H9 (cell line): ENCODE data around the gene TCERG1L. TPM values are rescaled to one million over a fixed set of nuclear protein-coding genes. Genes with fewer than 3 reads are reported as not detected.

Source experiments
- DNase-seq: peaks from one replicate; pipeline ENCODE4 v3.0.0-alpha.2; 2017
- H2AFZ ChIP-seq: one replicate; pipeline ENCODE4 v1.6.1; 2013; ENCODE audit warnings: mild to moderate bottlenecking, low read length, control low read depth, moderate library complexity
- H2AK5ac ChIP-seq: 2 replicates; pipeline ENCODE4 v1.6.1; 2013; ENCODE audit warnings: low read length, control low read depth, mixed read lengths; ENCODE audit not compliant: insufficient read length
- H2BK120ac ChIP-seq: one replicate; pipeline ENCODE4 v1.6.1; 2013; ENCODE audit warnings: low read depth, mild to moderate bottlenecking, low read length, control low read depth, inconsistent platforms; ENCODE audit not compliant: poor library complexity, severe bottlenecking
- H2BK12ac ChIP-seq: 2 replicates; pipeline ENCODE4 v1.6.1; 2013; ENCODE audit warnings: low read length, control low read depth, mixed read lengths, low read depth; ENCODE audit not compliant: insufficient read length
- H2BK15ac ChIP-seq: 2 replicates; pipeline ENCODE4 v1.6.1; 2013; ENCODE audit warnings: low read depth, low read length, control low read depth
- H2BK20ac ChIP-seq: one replicate; pipeline ENCODE4 v1.6.1; 2013; ENCODE audit warnings: low read depth, mild to moderate bottlenecking, low read length, control low read depth, inconsistent platforms; ENCODE audit not compliant: poor library complexity, severe bottlenecking
- H2BK5ac ChIP-seq: 2 replicates; pipeline ENCODE4 v1.6.1; 2013; ENCODE audit warnings: low read length, control low read depth, mixed read lengths; ENCODE audit not compliant: insufficient read length
- H3K14ac ChIP-seq: 2 replicates; pipeline ENCODE4 v1.6.1; 2013; ENCODE audit warnings: low read length, control low read depth; ENCODE audit not compliant: insufficient read depth
- H3K18ac ChIP-seq: 2 replicates; pipeline ENCODE4 v1.6.1; 2013; ENCODE audit warnings: low read depth, mild to moderate bottlenecking, mixed read lengths, low read length, control low read depth; ENCODE audit not compliant: insufficient read length
- H3K23ac ChIP-seq: 2 replicates; pipeline ENCODE4 v1.6.1; 2013; ENCODE audit warnings: low read length, control low read depth, mixed read lengths, low read depth; ENCODE audit not compliant: insufficient read length
- H3K23me2 ChIP-seq: 2 replicates; pipeline ENCODE4 v1.6.1; 2013; ENCODE audit warnings: low read depth, mild to moderate bottlenecking, mixed read lengths, low read length, control low read depth; ENCODE audit not compliant: insufficient read length, poor library complexity, severe bottlenecking
- H3K27ac ChIP-seq: 2 replicates; pipeline ENCODE4 v1.5.1; 2013; ENCODE audit warnings: low read length, control low read depth, mixed read lengths, low read depth; ENCODE audit not compliant: insufficient read length
- H3K27me3 ChIP-seq: 2 replicates; pipeline ENCODE4 v1.6.1; 2013; ENCODE audit warnings: low read length, control low read depth, inconsistent platforms; ENCODE audit not compliant: insufficient read depth
- H3K4ac ChIP-seq: 2 replicates; pipeline ENCODE4 v1.6.1; 2013; ENCODE audit warnings: low read depth, mild to moderate bottlenecking, control low read depth, inconsistent platforms, low read length, moderate library complexity
- H3K4me1 ChIP-seq: 2 replicates; pipeline ENCODE4 v1.6.1; 2013; ENCODE audit warnings: low read length, control low read depth, inconsistent platforms; ENCODE audit not compliant: insufficient read depth
- H3K4me2 ChIP-seq: 2 replicates; pipeline ENCODE4 v1.6.1; 2013; ENCODE audit warnings: low read length, control low read depth, mixed read lengths; ENCODE audit not compliant: insufficient read length, insufficient read depth
- H3K56ac ChIP-seq: 2 replicates; pipeline ENCODE4 v1.6.1; 2013; ENCODE audit warnings: low read depth, mild to moderate bottlenecking, mixed read lengths, low read length, control low read depth; ENCODE audit not compliant: insufficient read length
- H3K79me1 ChIP-seq: 2 replicates; pipeline ENCODE4 v1.6.1; 2013; ENCODE audit warnings: low read depth, mild to moderate bottlenecking, moderate library complexity, low read length, control low read depth, inconsistent platforms; ENCODE audit not compliant: insufficient read depth, poor library complexity, severe bottlenecking
- H3K79me2 ChIP-seq: 2 replicates; pipeline ENCODE4 v1.6.1; 2013; ENCODE audit warnings: low read length, control low read depth, inconsistent platforms; ENCODE audit not compliant: insufficient read depth
- H3K9ac ChIP-seq: 2 replicates; pipeline ENCODE4 v1.6.1; 2013; ENCODE audit warnings: low read length, control low read depth, mixed read lengths; ENCODE audit not compliant: insufficient read length; ENCODE audit errors: extremely low read depth
- H3K9me3 ChIP-seq: one replicate; pipeline ENCODE4 v1.6.1; 2013; ENCODE audit warnings: low read depth, low read length, inconsistent platforms; ENCODE audit not compliant: control insufficient read depth
- H3T11ph ChIP-seq: one replicate; pipeline ENCODE4 v1.6.1; 2013; ENCODE audit warnings: mild to moderate bottlenecking, low read length, control low read depth, inconsistent platforms
- H4K20me1 ChIP-seq: one replicate; pipeline ENCODE4 v1.6.1; 2013; ENCODE audit not compliant: control insufficient read depth, insufficient read length, insufficient read depth
- H4K5ac ChIP-seq: 2 replicates; pipeline ENCODE4 v1.6.1; 2013; ENCODE audit warnings: low read depth, mild to moderate bottlenecking, mixed read lengths, low read length, control low read depth; ENCODE audit not compliant: insufficient read length
- H4K8ac ChIP-seq: replicated peaks from 2 replicates; pipeline ENCODE4 v1.6.1; 2013; ENCODE audit warnings: low read length, control low read depth, mixed read lengths, low read depth; ENCODE audit not compliant: insufficient read length
- H4K91ac ChIP-seq: 2 replicates; pipeline ENCODE4 v1.6.1; 2013; ENCODE audit warnings: low read depth, mild to moderate bottlenecking, moderate library complexity, mixed read lengths, low read length, control low read depth; ENCODE audit not compliant: insufficient read length
- H3K27ac Mint-ChIP-seq, 3 experiments: 2 replicates in 2 of 3; 3 replicates in 1 of 3; pipeline ENCODE4 v1.8.0; 2020 to 2021; ENCODE audit warnings: mixed read lengths in 3 of 3, mild to moderate bottlenecking in 1 of 3, moderate library complexity in 1 of 3
- H3K27me3 Mint-ChIP-seq: 2 replicates; pipeline ENCODE4 v1.8.0; 2021; ENCODE audit warnings: low read depth, mild to moderate bottlenecking, moderate library complexity, mixed read lengths
- H3K36me3 Mint-ChIP-seq, 3 experiments: 2 replicates in 2 of 3; 3 replicates in 1 of 3; pipeline ENCODE4 v1.8.0; 2020 to 2021; ENCODE audit warnings: low read depth in 3 of 3, mixed read lengths in 3 of 3; ENCODE audit not compliant: insufficient read depth in 1 of 3
- H3K4me1 Mint-ChIP-seq, 2 experiments: 2 replicates each; pipeline ENCODE4 v1.8.0; 2020; ENCODE audit warnings: mixed read lengths in 2 of 2
- H3K4me3 Mint-ChIP-seq, 2 experiments: 2 replicates in 1 of 2; 3 replicates in 1 of 2; pipeline ENCODE4 v1.8.0; 2020 to 2021; ENCODE audit warnings: mild to moderate bottlenecking in 2 of 2, mixed read lengths in 2 of 2, moderate library complexity in 1 of 2
- H3K9me3 Mint-ChIP-seq, 2 experiments: 2 replicates in 1 of 2; 3 replicates in 1 of 2; pipeline ENCODE4 v1.8.0; 2020; ENCODE audit warnings: mild to moderate bottlenecking in 2 of 2, mixed read lengths in 2 of 2, moderate library complexity in 1 of 2
- WGBS: extraction: QIAGEN DNeasy Blood & Tissue Kit; methylation state at CpG from one replicate; pipeline ENCODE4 v1.1.7; 2013; ENCODE audit warnings: missing lambda C conversion rate, low lambda C conversion rate, mixed read lengths; ENCODE audit not compliant: insufficient read length; ENCODE audit errors: extremely low coverage; 5-methylcytosine and 5-hydroxymethylcytosine counted together
- total RNA-seq: library from RNA; stranded (reverse); gene quantifications from 2 replicates; pipeline ENCODE4 v1.2.1, GENCODE V29; 2021
- TF ChIP-seq, protein P1 (sequence below): fragments of 200-600 bp; sonication (generic); conservative IDR thresholded peaks from 3 replicates; pipeline ENCODE4 v1.8.0; 2021; ENCODE audit warnings: antibody characterized with exemption, mild to moderate bottlenecking

TCERG1L gene
- total RNA-seq, 1 experiment from 2014 or later = 3.3 TPM

DNA sequence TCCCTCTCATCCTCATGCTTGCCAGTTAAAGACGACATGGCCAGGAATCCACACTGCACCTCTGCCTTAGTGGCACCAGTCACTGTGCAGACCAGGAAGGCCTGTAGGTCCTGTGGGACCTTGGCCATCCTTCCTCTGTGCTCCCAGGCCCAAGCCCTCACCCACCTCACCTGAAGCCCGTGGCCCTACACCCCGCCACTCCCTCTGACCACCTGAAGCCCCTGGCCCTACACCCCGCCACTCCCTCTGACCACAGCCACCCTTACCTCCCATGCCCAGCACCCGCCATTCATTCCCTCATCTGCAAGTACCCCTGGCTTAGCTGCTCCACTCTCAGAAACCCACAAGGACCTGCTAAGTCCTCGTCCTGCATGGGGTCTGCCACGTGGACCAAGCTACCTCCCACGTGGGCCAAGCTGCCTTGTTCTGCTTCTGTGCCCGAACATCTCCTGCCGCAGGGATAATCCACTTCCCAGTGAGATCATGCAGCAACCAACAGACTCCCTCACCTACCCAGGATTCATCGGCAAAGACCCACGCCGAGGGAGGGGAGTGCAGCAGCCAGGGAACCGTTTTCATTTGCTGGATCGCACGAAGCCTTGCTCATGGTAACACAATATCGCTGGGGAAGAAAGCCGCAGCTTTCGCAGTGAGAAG lies 151.2 kb downstream of the TCERG1L start:
- Histone ChIP-seq H2BK120ac (no peak overlapping the region), H4K5ac (no peak overlapping the region), H3T11ph (no peak overlapping the region), H3K14ac (no peak overlapping the region), H3K27me3 (no peaks in the 10 kb centered on the region), H2AK5ac (no peak overlapping the region), H4K8ac (no peak overlapping the region), H2BK15ac (no peak overlapping the region), H3K79me2 (no peaks in the 10 kb centered on the region), H3K79me1 (no peaks in the 10 kb centered on the region), H3K18ac (no peak overlapping the region), H2BK5ac (no peak overlapping the region), H3K4ac (no peak overlapping the region), H2BK12ac (no peak overlapping the region), H3K56ac (no peak overlapping the region), H4K91ac (no peak overlapping the region), H3K4me1 (no peaks in the 10 kb centered on the region), H4K20me1 (no peaks in the 10 kb centered on the region), H3K23ac (no peak overlapping the region), H2BK20ac (no peak overlapping the region), H3K23me2 (no peaks in the 10 kb centered on the region), H2AFZ (no peak overlapping the region), H3K4me2 (no peak overlapping the region), H3K9me3 (no peaks in the 10 kb centered on the region), H3K27ac (no peak overlapping the region), H3K9ac (no peak overlapping the region)
- Mint-ChIP-seq H3K4me1 (peaks cover 15 to 22% of the 10 kb centered on the region in 2 experiments), H3K27ac (0 out of 7 replicates have a peak overlapping the region, but pooled peaks of 1 of the 3 experiments have one; percentile 61), H3K4me3 (no peak overlapping the region), H3K36me3 (no peaks in the 10 kb centered on the region; a peak in 1 of 7 replicates), H3K27me3 (no peaks in the 10 kb centered on the region; the same call in 1 of the 2 replicates), H3K9me3 (no peaks in the 10 kb centered on the region)
- DNase-seq = no peak
- WGBS = no CpG with 5 or more reads among the region's 19 CpGs
- TF ChIP-seq, protein P1, sequence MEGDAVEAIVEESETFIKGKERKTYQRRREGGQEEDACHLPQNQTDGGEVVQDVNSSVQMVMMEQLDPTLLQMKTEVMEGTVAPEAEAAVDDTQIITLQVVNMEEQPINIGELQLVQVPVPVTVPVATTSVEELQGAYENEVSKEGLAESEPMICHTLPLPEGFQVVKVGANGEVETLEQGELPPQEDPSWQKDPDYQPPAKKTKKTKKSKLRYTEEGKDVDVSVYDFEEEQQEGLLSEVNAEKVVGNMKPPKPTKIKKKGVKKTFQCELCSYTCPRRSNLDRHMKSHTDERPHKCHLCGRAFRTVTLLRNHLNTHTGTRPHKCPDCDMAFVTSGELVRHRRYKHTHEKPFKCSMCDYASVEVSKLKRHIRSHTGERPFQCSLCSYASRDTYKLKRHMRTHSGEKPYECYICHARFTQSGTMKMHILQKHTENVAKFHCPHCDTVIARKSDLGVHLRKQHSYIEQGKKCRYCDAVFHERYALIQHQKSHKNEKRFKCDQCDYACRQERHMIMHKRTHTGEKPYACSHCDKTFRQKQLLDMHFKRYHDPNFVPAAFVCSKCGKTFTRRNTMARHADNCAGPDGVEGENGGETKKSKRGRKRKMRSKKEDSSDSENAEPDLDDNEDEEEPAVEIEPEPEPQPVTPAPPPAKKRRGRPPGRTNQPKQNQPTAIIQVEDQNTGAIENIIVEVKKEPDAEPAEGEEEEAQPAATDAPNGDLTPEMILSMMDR = no peak
